NCI-H2081 treated with DMSO at 0.1 percent for 48 hours (cell line): Measurements from ENCODE around the gene ROPN1B.
"Not testable (repeated sequence)": the region's sequence is repeated elsewhere in the genome, so short reads cannot be mapped to it uniquely, and the experiment has no call there.

Experiments used
- DNase-seq: peaks from one replicate; lab custom pipeline; 2025; lab: John Stamatoyannopoulos, UW

The ROPN1B gene

DNA sequence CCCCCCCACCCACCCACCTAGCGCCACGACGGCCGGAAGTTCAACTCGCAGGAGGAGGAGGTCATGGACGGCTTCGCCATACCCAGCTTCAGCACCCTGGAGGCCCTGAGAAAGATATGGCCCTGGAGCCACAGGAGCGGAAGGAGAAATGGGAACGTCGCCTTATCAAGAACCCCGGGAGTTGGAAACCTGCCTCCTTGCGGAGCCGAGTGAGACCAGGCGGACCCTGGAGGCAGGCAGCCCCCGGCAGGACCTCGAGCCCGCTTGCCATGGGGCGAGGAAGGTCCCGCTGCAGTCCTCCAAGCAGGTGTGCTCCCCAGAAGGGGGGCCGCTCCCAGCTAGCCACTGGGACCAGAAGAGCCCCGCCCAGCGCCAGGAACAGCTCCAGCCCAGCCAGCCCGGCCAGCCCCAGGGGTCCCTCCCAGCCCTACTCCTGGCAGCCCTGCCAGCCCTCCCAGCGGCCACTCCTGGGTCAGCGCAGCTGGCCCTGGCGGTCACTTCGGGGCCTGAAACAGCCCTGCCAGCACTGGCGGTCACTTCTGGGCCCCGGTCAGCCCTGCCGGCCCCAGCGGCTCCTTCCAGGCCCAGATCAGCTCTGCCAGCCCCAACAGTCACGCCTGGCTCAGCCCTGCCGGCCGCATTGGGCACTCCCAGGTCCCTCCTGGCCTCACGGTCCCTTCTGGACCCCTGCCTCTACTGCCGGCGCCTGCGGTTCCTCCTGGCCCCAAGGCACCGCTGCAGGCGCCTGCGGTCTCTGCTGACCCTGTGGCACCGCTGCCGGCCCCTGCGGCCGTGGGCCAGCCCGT, 10.3 kb upstream of the ROPN1B start:
- no peak for DNase-seq

DNA sequence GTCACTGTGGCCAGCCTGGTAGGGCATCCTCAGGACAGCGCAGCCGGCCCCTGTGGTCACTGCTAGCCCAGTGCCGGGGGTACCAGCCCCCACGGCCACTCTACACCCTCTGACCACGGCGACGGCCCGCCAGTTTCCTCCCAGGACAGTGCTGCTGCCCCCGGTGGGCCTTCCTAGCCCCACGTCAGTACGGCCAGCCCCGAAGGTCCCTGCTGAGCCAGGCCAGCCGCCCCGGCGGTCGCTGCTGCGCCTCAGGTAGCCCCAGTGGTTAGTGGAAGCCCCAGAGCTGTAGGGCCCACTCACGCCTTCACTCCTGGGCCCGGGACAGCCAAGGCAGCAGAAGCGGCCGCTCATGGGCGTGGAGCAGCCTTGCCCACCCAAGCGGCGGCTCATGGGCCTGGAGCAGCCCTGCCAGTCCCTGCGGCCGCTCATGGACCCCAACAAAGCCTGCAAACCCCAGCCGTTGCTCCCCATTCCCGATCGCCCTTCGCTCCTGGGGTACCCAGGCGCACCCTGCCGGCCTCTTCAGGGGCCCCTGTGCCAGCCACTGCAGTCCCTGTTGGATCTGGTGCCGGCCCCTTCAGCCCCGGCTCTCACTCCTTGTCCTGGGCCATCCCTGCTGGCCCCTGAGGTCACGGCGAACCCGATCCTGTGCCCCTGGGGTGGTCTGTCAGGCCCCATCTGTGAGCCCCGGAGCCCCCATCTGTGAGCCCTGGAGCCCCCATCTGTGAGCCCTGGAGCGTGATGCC, 9.5 kb upstream of the ROPN1B start:
- no peak for DNase-seq

DNA sequence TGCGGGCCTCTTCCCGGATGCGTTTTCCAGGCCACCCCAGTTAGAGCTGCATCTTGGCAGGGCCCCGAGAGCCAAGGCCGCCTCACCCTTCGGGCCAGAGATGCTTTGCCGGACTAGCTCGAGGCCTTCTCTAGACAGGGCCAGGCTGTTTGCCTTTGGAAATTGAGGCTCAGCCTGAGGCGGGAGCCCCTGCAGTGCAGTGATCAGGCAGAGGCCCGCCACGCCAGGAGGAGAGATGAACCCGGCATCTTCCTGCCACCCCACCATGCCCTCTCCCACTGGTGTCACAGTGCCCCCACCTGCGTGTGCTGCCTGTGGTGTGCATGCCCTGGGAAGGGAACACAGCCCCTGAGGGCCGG, 8.9 kb upstream of the ROPN1B start:
- no peak for DNase-seq

GRCh38 chr3:125960456-125961288, 8.3 kb upstream of the ROPN1B start:
- no peak for DNase-seq

- no peak for DNase-seq
Measured at GRCh38 chr3:125961289-125961589, 7.7 kb upstream of the ROPN1B start.

GRCh38 chr3:125963834-125964233, 5.1 kb upstream of the ROPN1B start:
- not testable (repeated sequence) for DNase-seq

- DNase-seq = no peak
Measured at GRCh38 chr3:125965505-125965904, 3.5 kb upstream of the ROPN1B start.

DNA sequence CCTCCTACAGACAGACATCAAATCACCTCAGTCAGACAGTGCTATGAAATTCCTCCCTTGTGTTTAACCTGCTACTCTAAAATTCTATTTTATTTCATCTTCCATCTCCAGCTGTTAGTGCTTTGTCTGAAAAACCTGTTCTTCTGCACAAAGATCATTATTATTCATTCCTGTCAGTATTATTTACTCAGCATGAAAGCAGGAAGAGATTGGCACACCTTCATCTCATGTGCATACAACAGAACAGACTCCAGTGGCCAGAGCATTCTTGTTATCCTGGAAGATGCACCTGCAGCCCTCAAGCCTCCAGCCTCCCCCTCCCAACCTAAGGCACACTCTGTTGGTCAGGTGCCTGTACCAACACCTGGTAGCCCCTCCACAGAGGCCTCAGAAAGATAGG, 1.8 kb upstream of the ROPN1B start:
- DNase-seq = peak; percentile 31

DNA sequence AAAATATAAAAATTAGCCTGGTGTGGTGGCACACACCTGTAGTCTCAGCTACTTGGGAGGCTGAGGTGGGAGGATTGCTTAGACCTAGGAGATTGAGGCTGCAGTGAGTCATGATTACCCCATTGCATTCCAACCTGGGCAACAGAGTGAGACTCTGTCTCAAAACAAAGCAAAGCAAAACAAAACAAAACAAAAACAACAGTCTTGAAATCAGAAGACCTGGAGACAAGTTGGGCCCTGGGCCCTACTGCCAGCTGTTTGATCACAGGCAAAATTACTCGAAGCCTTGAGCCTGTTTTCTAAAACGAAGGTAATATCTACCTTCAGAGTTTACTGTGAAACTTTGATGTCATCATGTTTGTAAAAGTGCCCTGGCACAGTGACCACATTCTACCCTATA, 857 bp upstream of the ROPN1B start:
- DNase-seq = not testable (repeated sequence)

DNA sequence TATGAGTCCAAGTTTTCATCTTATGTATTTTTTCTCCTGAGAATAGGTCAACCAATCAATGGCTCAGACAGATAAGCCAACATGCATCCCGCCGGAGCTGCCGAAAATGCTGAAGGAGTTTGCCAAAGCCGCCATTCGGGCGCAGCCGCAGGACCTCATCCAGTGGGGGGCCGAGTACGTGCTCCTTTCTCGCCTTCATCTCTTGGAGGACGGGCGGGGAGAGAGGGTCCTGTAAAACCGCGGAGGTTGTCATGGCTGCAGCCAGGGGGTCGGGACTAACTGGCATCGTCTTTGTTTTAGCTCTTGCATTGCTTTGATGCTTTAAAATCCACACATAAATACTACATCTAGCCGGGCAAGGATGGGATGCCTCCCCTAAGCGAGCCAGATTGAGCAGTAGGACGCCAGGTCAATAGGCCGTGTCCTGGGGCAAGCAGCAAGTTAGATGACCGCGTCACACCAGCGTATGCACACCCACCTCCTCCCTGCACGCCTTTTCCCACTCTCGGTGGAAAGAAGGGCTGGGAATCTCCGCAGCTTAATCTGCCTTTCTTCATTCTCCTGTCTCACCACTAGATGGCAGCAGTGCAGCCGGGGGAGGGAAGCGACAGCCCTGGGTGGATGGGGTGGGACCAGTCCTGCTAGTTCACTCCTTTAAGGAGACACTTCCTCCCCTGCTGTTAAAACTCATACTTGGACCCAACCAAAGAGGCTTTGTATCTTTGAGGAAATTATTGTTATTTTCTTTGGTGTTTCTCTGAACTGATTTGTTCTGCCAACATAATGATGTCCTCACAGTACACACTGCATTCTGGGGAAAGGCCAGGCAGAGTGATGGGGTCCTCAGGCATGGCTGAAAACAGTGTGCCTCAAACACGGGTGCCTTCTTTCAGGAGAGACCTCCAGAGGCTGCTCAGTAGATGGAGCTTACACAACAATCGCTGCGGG, 3.3 kb downstream of the ROPN1B start:
- peak; percentile 13 for DNase-seq

- not testable (repeated sequence) for DNase-seq
Measured at GRCh38 chr3:125975245-125976002, 6.4 kb downstream of the ROPN1B start.

GRCh38 chr3:125976003-125976390, 7.0 kb downstream of the ROPN1B start:
- not testable (repeated sequence) for DNase-seq

GRCh38 chr3:125977104-125977503, 8.1 kb downstream of the ROPN1B start:
- not testable (repeated sequence) for DNase-seq

DNA sequence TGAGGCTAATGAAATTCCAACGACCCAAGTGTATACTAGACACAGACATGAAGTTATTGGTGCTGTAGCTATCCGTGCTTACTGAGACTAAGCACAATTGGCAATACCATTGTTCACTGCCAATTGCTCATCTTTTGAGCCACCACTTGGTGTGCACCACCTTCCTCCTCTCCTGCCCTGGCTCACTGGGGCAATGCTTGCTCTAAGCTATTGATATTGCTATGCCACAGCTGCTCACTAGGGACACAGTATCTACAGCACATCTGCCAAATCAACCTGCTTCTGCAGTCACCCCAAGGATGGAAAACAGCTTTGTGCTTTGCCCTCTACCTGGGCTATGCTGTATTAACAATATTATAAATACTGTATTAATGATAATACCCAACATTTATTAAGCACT, 16.0 kb downstream of the ROPN1B start:
- not testable (repeated sequence) for DNase-seq

DNA sequence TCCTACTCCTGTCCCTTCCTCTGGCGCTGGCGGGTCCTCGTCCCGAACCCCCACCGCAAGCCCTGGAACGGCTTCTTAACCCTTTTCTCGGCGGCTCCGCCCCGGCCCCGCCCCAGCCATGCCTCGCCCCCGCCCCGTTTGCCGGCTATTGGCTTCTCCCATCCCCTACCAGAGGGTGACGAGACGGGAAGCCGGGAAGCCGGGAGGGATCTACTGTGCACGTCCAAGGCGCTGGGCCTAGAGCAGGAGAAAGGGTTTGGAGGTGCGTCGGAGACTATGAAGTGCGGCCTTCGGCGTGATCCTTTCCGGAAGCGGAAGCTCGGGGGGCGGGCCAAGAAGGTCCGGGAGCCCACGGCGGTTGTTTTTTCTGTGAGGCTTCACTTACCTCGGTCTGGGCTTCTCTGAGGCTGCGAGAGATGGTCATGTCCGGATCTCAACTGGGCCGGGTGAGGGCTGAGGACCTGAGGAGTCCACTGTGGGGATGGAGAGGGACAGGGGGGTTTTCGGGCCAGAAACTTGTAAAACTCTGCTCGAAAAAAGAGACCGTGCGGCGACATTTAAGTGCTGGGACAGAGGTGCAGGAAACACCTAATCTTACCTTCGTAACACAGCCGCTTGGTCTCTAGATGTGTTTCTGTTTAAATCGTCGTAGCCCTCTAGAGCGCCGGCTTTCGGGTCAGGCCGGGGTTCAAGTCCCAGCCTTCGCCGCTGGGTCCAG, 21.4 kb downstream of the ROPN1B start:
- peak; percentile 44 for DNase-seq

- DNase-seq = not testable (repeated sequence)
Measured at GRCh38 chr3:125996751-125997150, 27.8 kb downstream of the ROPN1B start.

GRCh38 chr3:126002189-126002588, 33.2 kb downstream of the ROPN1B start:
- DNase-seq = no peak

DNA sequence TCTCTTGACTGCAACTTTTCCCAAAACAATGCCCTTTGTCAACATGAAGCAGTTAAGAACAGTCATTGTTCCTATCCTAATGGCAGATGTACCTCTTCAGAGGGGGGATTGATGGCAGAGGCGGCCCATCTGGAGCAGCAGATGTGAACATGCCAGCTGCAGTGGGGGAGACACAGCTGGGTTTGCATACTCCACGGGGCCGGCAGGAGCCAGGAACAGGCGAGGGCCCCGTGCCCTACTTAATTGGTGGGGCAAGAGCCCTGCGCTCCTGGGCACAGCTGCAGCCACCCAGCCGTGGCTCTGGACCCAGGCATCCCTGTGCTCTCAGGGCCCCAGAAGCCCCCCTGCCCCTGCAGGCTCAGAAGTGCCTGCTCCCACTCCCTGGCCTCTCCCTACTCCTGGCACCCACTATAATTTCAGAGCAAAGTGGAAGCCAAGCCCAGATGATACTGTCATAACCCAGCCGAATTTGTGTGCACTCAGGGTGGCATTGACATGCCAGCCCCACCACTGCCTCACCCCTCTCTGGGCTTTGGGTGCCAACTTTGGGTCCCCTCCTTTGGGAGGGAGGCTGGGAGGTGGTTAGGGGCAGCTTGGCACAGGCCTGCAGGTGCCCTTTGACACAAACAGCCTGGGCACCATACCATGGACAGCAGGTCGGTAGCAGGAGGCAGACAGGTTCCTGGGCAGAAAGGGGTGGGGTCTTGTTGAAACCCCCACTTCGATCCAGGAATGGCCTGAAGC, 34.6 kb downstream of the ROPN1B start:
- DNase-seq = no peak

DNA sequence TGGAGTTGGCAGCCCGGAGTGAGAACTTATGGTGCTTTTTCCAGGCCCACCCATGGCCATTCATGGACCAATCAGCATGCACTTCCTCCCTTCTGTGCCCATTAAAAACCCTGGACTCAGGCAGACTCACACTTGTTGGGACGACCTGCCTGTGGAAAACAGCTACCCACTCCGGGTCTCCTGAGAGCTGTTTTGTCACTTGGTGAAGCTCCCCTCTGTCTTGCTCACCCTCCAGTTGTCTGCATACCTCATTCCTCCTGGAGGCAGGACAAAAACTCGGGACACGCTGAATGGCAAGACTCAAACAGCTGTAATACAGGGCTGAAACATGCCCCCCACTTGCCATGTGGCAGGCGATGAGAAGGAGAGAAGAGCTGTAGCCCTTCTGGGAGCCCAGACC, 35.2 kb downstream of the ROPN1B start:
- no peak for DNase-seq
